SK-N-SH treated with all-trans-retinoic acid at 6 μM for 48 hours (cell line): ENCODE results near the gene ID4.
A peak's percentile ranks its signal among the peaks of the same experiment; 100 is the strongest.

Experiments used
- ATAC-seq: fragments of 200-7000 bp; cut with Tn5 transposase; 3 replicates; pipeline ENCODE4 v1.9.1; 2020; ENCODE audit warnings: mild to moderate bottlenecking, moderate library complexity
- ARNTL ChIP-seq: fragments of 450-650 bp; formaldehyde crosslinking; IDR thresholded peaks from 2 replicates; pipeline ENCODE4 v1.5.0; 2020; ENCODE audit warnings: low read depth, mild to moderate bottlenecking, moderate library complexity, borderline replicate concordance
- CSDC2 ChIP-seq: fragments of 250-450 bp; sonication (Bioruptor Pico); IDR thresholded peaks from 2 replicates; pipeline ENCODE4 v1.5.0; 2020; ENCODE audit warnings: mild to moderate bottlenecking, moderate library complexity
- ESRRG ChIP-seq: fragments of 250-450 bp; sonication (Bioruptor Pico); IDR thresholded peaks from 2 replicates; pipeline ENCODE4 v1.6.1; 2021; ENCODE audit warnings: mild to moderate bottlenecking
- ISL1 ChIP-seq: fragments of 250-450 bp; sonication (Bioruptor Pico); IDR thresholded peaks from 2 replicates; pipeline ENCODE4 v2.1.2; 2022; ENCODE audit warnings: mild to moderate bottlenecking, moderate library complexity
- OSR1 ChIP-seq: fragments of 250-450 bp; sonication (Bioruptor Pico); IDR thresholded peaks from 2 replicates; pipeline ENCODE4 v1.8.0; 2022; ENCODE audit warnings: moderate library complexity, mild to moderate bottlenecking, inconsistent platforms
- POU6F1 ChIP-seq: fragments of 250-450 bp; sonication (Bioruptor Pico); IDR thresholded peaks from 2 replicates; pipeline ENCODE4 v1.8.0; 2021; ENCODE audit warnings: low read depth, mild to moderate bottlenecking, moderate library complexity, borderline replicate concordance
- PPARA ChIP-seq: fragments of 250-450 bp; sonication (Bioruptor Pico); IDR thresholded peaks from 2 replicates; pipeline ENCODE4 v1.5.0; 2020; ENCODE audit warnings: mild to moderate bottlenecking, borderline replicate concordance
- SNAI2 ChIP-seq: fragments of 250-450 bp; sonication (Bioruptor Pico); IDR thresholded peaks from 2 replicates; pipeline ENCODE4 v1.5.0; 2020; ENCODE audit warnings: mild to moderate bottlenecking, moderate library complexity
- TCF4 ChIP-seq: fragments of 250-450 bp; sonication (Bioruptor Pico); IDR thresholded peaks from 2 replicates; pipeline ENCODE4 v1.8.0; 2021; ENCODE audit warnings: mild to moderate bottlenecking, moderate library complexity, borderline replicate concordance
- TOX ChIP-seq: fragments of 250-450 bp; sonication (Bioruptor Pico); IDR thresholded peaks from 2 replicates; pipeline ENCODE4 v1.8.0; 2021; ENCODE audit warnings: mild to moderate bottlenecking, moderate library complexity, borderline replicate concordance
- TSHZ2 ChIP-seq: fragments of 250-450 bp; sonication (Bioruptor Pico); IDR thresholded peaks from 2 replicates; pipeline ENCODE4 v1.5.0; 2020; ENCODE audit warnings: mild to moderate bottlenecking, moderate library complexity
- ZC3H10 ChIP-seq: fragments of 250-450 bp; sonication (Bioruptor Pico); IDR thresholded peaks from 2 replicates; pipeline ENCODE4 v1.5.1; 2021; ENCODE audit warnings: mild to moderate bottlenecking, moderate library complexity
- ZFP3 ChIP-seq: fragments of 250-450 bp; sonication (Bioruptor Pico); IDR thresholded peaks from 2 replicates; pipeline ENCODE4 v1.5.0; 2020; ENCODE audit warnings: mild to moderate bottlenecking, moderate library complexity
- ZFP30 ChIP-seq: fragments of 450-650 bp; formaldehyde crosslinking; IDR thresholded peaks from 2 replicates; pipeline ENCODE4 v1.5.0; 2022; ENCODE audit warnings: mild to moderate bottlenecking, moderate library complexity
- ZNF565 ChIP-seq: fragments of 450-650 bp; formaldehyde crosslinking; conservative IDR thresholded peaks from 2 replicates; pipeline ENCODE4 v1.5.0; 2020; ENCODE audit warnings: low read depth, mild to moderate bottlenecking, moderate library complexity
- ZNF70 ChIP-seq: fragments of 450-650 bp; formaldehyde crosslinking; IDR thresholded peaks from 2 replicates; pipeline ENCODE4 v1.5.0; 2020; ENCODE audit warnings: mild to moderate bottlenecking, moderate library complexity
- ZNF8 ChIP-seq: fragments of 450-650 bp; formaldehyde crosslinking; IDR thresholded peaks from 2 replicates; pipeline ENCODE4 v1.5.0; 2020; ENCODE audit warnings: mild to moderate bottlenecking, moderate library complexity
- TF ChIP-seq, protein P1 (sequence below): fragments of 250-450 bp; sonication (Bioruptor Pico); IDR thresholded peaks from 2 replicates; pipeline ENCODE4 v1.8.0; 2020; ENCODE audit warnings: mild to moderate bottlenecking, moderate library complexity, borderline replicate concordance
- TF ChIP-seq, protein P2 (sequence below): fragments of 250-450 bp; sonication (Bioruptor Pico); IDR thresholded peaks from 2 replicates; pipeline ENCODE4 v1.5.1; 2020; ENCODE audit warnings: low read depth, mild to moderate bottlenecking, moderate library complexity
- TF ChIP-seq, protein P3 (sequence below): fragments of 250-450 bp; sonication (Bioruptor Pico); IDR thresholded peaks from 2 replicates; pipeline ENCODE4 v1.5.1; 2021; ENCODE audit warnings: mild to moderate bottlenecking, moderate library complexity

ID4 gene

GRCh38 chr6:19873031-19873430, 35.9 kb downstream of the ID4 start:
- TF ChIP-seq CSDC2 (CRISPR knock-in tag) (no peak), ZC3H10 (CRISPR knock-in tag) (no peak), ARNTL (CRISPR knock-in tag) (no peak), TOX (CRISPR knock-in tag) (no peak), ZFP30 (CRISPR knock-in tag) (no peak), SNAI2 (no peak), ZFP3 (CRISPR knock-in tag) (no peak), ZNF70 (CRISPR knock-in tag) (no peak), ZNF8 (CRISPR knock-in tag) (no peak), ZNF565 (CRISPR knock-in tag) (no peak), TCF4 (CRISPR knock-in tag) (no peak), OSR1 (CRISPR knock-in tag) (no peak), TSHZ2 (CRISPR knock-in tag) (no peak), ISL1 (CRISPR knock-in tag) (no peak), POU6F1 (no peak), ESRRG (CRISPR knock-in tag) (no peak)
- TF ChIP-seq, protein P1, sequence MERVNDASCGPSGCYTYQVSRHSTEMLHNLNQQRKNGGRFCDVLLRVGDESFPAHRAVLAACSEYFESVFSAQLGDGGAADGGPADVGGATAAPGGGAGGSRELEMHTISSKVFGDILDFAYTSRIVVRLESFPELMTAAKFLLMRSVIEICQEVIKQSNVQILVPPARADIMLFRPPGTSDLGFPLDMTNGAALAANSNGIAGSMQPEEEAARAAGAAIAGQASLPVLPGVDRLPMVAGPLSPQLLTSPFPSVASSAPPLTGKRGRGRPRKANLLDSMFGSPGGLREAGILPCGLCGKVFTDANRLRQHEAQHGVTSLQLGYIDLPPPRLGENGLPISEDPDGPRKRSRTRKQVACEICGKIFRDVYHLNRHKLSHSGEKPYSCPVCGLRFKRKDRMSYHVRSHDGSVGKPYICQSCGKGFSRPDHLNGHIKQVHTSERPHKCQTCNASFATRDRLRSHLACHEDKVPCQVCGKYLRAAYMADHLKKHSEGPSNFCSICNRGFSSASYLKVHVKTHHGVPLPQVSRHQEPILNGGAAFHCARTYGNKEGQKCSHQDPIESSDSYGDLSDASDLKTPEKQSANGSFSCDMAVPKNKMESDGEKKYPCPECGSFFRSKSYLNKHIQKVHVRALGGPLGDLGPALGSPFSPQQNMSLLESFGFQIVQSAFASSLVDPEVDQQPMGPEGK (CRISPR knock-in tag): no peak
- TF ChIP-seq, protein P2, sequence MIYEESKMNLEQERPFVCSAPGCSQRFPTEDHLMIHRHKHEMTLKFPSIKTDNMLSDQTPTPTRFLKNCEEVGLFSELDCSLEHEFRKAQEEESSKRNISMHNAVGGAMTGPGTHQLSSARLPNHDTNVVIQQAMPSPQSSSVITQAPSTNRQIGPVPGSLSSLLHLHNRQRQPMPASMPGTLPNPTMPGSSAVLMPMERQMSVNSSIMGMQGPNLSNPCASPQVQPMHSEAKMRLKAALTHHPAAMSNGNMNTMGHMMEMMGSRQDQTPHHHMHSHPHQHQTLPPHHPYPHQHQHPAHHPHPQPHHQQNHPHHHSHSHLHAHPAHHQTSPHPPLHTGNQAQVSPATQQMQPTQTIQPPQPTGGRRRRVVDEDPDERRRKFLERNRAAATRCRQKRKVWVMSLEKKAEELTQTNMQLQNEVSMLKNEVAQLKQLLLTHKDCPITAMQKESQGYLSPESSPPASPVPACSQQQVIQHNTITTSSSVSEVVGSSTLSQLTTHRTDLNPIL: no peak
- TF ChIP-seq, protein P3, sequence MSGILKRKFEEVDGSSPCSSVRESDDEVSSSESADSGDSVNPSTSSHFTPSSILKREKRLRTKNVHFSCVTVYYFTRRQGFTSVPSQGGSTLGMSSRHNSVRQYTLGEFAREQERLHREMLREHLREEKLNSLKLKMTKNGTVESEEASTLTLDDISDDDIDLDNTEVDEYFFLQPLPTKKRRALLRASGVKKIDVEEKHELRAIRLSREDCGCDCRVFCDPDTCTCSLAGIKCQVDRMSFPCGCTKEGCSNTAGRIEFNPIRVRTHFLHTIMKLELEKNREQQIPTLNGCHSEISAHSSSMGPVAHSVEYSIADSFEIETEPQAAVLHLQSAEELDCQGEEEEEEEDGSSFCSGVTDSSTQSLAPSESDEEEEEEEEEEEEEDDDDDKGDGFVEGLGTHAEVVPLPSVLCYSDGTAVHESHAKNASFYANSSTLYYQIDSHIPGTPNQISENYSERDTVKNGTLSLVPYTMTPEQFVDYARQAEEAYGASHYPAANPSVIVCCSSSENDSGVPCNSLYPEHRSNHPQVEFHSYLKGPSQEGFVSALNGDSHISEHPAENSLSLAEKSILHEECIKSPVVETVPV (CRISPR knock-in tag): no peak
- peak; percentile 64 for ATAC-seq

GRCh38 chr6:19876672-19877071, 39.5 kb downstream of the ID4 start:
- no peak for ATAC-seq
- no peak for TF ChIP-seq OSR1 (CRISPR knock-in tag)
- no peak for TF ChIP-seq TSHZ2 (CRISPR knock-in tag)
- TF ChIP-seq ZFP30 (CRISPR knock-in tag): no peak
- TF ChIP-seq ZNF8 (CRISPR knock-in tag): no peak
- TF ChIP-seq PPARA: no peak
- TF ChIP-seq ISL1 (CRISPR knock-in tag): no peak
